Testis (tissue), 3 donors: Measurements from ENCODE around the gene BOC. TPM values are rescaled to one million over a fixed set of nuclear protein-coding genes. Genes with fewer than 3 reads are reported as not detected.
A peak's percentile ranks its signal among the peaks of the same experiment; 100 is the strongest.

Source experiments
- DNase-seq: peaks from one replicate; pipeline ENCODE4 v3.0.0-alpha.2; 2019
- H3K27ac ChIP-seq, 2 donors: fragments of 200-600 bp; sonication (generic); one replicate each; pipeline ENCODE4 v1.5.1; 2019
- H3K27me3 ChIP-seq: fragments of 200-600 bp; sonication (generic); one replicate; pipeline ENCODE4 v1.5.1; 2019
- H3K36me3 ChIP-seq: fragments of 200-600 bp; sonication (generic); one replicate; pipeline ENCODE4 v1.5.1; 2017; ENCODE audit warnings: low read depth; ENCODE audit errors: missing control alignments
- H3K4me1 ChIP-seq: fragments of 200-600 bp; sonication (generic); one replicate; pipeline ENCODE4 v1.5.1; 2019
- H3K4me3 ChIP-seq, 2 donors: fragments of 200-600 bp; sonication (generic); one replicate each; pipeline ENCODE4 v1.5.1; 2017 to 2019
- H3K9me3 ChIP-seq: fragments of 200-600 bp; sonication (generic); one replicate; pipeline ENCODE4 v1.5.1; 2017
- POLR2A ChIP-seq: fragments of 450-650 bp; IDR thresholded peaks from one replicate; pipeline ENCODE4 v1.6.1; 2017; ENCODE audit warnings: antibody characterized with exemption, mild to moderate bottlenecking, moderate library complexity
- WGBS, 2 donors: methylation state at CpG; one replicate each; pipeline ENCODE4 v1.1.5; 2018; 5-methylcytosine and 5-hydroxymethylcytosine counted together
- intact Hi-C: fragments of 100-400 bp; cut with DNase I; formaldehyde crosslinking; loops from one replicate; pipeline ENCODE4 v1.15.1; 2023; ENCODE audit warnings: low total_unique reads
- polyA plus RNA-seq: library from polyadenylated mRNA; stranded (reverse); fragments of 350-450 nt; fragmentation: Illumina TruSeq; extraction: RNeasy Lipid Tissue Mini Kit (QIAGEN cat#74804); gene quantifications from one replicate; pipeline ENCODE4 v1.2.3, GENCODE V29; 2014; ENCODE audit warnings: low read depth, low replicate concordance; ENCODE audit not compliant: insufficient read depth
- total RNA-seq, 2 donors: library from RNA; depleted of rRNA; stranded (reverse); fragments of >200 nt; gene quantifications; one replicate each; pipeline ENCODE4 v1.2.3, GENCODE V29; 2016
- TF ChIP-seq, protein P1 (sequence below), 3 experiments: fragments of 450-650 bp in 2 of 3; fragments of 200-600 bp in 1 of 3; sonication (generic) in 1 of 3; IDR thresholded peaks; one replicate each; pipeline ENCODE4 v1.5.1; 2016 to 2019; ENCODE audit warnings: antibody characterized with exemption in 3 of 3, mild to moderate bottlenecking in 2 of 3, moderate library complexity in 1 of 3

BOC gene
- total and polyA plus RNA-seq, 3 donors from 2014 or later = 24.5 to 33.6 (median 28.4) TPM

- no peak overlapping the region for H3K27ac ChIP-seq
- intact Hi-C loops = no loop called here
- DNase-seq = no peak
- H3K4me1 ChIP-seq = peaks cover 15% of the 10 kb centered on the region
- WGBS, 2 donors = 94% methylated on average over 13 of the region's 13 CpGs
- no peaks in the 10 kb centered on the region for H3K9me3 ChIP-seq
- no peaks in the 10 kb centered on the region for H3K36me3 ChIP-seq
- no peak overlapping the region for H3K4me3 ChIP-seq
- H3K27me3 ChIP-seq = no peaks in the 10 kb centered on the region
- no peak for TF ChIP-seq POLR2A
- TF ChIP-seq, protein P1, sequence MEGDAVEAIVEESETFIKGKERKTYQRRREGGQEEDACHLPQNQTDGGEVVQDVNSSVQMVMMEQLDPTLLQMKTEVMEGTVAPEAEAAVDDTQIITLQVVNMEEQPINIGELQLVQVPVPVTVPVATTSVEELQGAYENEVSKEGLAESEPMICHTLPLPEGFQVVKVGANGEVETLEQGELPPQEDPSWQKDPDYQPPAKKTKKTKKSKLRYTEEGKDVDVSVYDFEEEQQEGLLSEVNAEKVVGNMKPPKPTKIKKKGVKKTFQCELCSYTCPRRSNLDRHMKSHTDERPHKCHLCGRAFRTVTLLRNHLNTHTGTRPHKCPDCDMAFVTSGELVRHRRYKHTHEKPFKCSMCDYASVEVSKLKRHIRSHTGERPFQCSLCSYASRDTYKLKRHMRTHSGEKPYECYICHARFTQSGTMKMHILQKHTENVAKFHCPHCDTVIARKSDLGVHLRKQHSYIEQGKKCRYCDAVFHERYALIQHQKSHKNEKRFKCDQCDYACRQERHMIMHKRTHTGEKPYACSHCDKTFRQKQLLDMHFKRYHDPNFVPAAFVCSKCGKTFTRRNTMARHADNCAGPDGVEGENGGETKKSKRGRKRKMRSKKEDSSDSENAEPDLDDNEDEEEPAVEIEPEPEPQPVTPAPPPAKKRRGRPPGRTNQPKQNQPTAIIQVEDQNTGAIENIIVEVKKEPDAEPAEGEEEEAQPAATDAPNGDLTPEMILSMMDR (IDR thresholded peaks at IDR 0.05) = no peak
Measured at GRCh38 chr3:113273604-113274378, 62.4 kb downstream of the BOC start.

DNA sequence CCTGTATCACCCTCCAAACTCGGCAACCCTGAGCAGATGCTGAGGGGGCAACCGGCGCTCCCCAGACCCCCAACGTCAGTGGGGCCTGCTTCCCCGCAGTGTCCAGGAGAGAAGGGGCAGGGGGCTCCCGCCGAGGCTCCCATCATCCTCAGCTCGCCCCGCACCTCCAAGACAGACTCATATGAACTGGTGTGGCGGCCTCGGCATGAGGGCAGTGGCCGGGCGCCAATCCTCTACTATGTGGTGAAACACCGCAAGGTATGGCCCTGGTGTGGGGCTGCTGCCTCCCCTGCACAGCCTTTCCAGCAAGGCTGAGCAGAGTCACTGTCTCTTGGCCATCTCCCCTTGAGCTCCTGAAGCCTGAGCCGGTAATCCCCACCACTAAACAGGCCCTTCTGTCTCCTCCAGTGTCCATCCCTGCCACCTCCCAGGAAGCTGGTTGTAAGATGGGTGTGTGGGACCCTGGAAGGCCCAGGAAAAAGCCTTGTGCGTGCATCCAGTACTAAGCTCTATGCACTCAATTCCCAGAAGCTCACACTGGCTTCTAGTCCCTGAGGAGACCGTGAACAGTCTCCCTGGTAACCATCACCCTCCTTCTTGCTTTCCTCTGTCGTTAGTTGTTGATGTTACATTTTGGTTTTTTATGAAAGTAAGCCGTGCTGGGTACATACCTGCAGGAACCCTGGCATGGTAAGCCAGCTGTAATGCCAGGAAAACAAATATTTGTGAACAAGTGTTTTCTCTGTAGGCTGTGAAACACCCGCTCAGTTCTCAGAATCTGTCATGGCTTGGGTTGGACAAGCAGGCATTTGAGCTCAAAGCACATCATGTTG is 63.3 kb downstream of the BOC start:
- peaks cover 15% of the 10 kb centered on the region for H3K4me1 ChIP-seq
- no peak overlapping the region for H3K4me3 ChIP-seq
- no peaks in the 10 kb centered on the region for H3K36me3 ChIP-seq
- DNase-seq = no peak
- intact Hi-C loops = no loop called here
- peak overlapping the region in 1 of 2 donors; percentile 16 for H3K27ac ChIP-seq
- H3K27me3 ChIP-seq = no peaks in the 10 kb centered on the region
- no peak for TF ChIP-seq POLR2A
- TF ChIP-seq, protein P1 (IDR thresholded peaks at IDR 0.05) = no peak
- 81 to 86% methylated on average over 14 to 16 of the region's 20 CpGs for WGBS, 2 donors
- H3K9me3 ChIP-seq = no peaks in the 10 kb centered on the region

GRCh38 chr3:113275258-113275556 is 63.9 kb downstream of the BOC start:
- intact Hi-C loops = no loop called here
- Histone ChIP-seq H3K36me3 (no peaks in the 10 kb centered on the region), H3K4me1 (peaks cover 15% of the 10 kb centered on the region)

DNA sequence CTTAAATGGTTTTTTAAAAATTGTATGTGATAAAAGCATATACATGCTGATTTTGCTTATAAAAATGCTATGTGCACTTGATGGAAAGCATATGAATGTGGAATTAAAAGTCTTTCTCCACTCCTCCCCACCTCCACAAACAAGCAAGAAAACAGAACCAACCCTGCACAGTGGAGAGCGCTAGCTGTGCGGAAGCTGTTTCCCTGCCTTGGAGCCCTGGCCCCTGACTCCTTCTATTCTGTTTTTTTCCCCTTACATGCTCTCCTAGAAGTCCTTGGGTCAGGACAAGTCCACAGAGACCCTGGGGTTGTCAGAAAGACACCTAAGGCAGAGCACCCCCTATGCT is 64.2 kb downstream of the BOC start:
- no peak for DNase-seq
- peaks cover 15% of the 10 kb centered on the region for H3K4me1 ChIP-seq
- no peaks in the 10 kb centered on the region for H3K36me3 ChIP-seq

More at GRCh38 chr3:113275258-113275556, 63.9 kb downstream of the BOC start:
- Histone ChIP-seq H3K27ac (peak overlapping the region; percentile 16 to 75), H3K4me3 (no peak overlapping the region), H3K27me3 (no peaks in the 10 kb centered on the region), H3K9me3 (no peaks in the 10 kb centered on the region)
- 45 to 62% methylated on average over 6 of the region's 6 CpGs for WGBS, 2 donors
- no peak for DNase-seq
- TF ChIP-seq, protein P1 (IDR thresholded peaks at IDR 0.05) = no peak
- no peak for TF ChIP-seq POLR2A

More for the DNA sequence above, 64.2 kb downstream of the BOC start:
- Histone ChIP-seq H3K27ac (peak overlapping the region; percentile 75 to 88), H3K27me3 (no peaks in the 10 kb centered on the region), H3K4me3 (no peak overlapping the region), H3K9me3 (no peaks in the 10 kb centered on the region)
- TF ChIP-seq POLR2A = no peak
- TF ChIP-seq, protein P1 (IDR thresholded peaks at IDR 0.05) = no peak
- intact Hi-C loops = no loop called here
- 77 to 83% methylated on average over 2 of the region's 2 CpGs for WGBS, 2 donors
